ENCODE measurements around the gene CCND2. TPM values are rescaled to one million over a fixed set of nuclear protein-coding genes. Genes with fewer than 3 reads are reported as not detected.
A peak's percentile ranks its signal among the peaks of the same experiment; 100 is the strongest.

Gene CCND2
- total and polyA plus RNA-seq, 2 of the 4 experiments (the other 2 are of a cell fraction), result 1.1 to 2.3 TPM

DNA sequence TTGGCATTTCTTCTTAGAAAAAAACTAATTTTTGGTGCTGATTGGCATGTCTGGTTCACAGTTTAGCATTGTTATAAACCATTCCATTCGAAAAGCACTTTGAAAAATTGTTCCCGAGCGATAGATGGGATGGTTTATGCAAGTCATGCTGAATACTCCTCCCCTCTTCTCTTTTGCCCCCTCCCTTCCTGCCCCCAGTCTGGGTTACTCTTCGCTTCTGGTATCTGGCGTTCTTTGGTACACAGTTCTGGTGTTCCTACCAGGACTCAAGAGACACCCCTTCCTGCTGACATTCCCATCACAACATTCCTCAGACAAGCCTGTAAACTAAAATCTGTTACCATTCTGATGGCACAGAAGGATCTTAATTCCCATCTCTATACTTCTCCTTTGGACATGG lies 27.3 kb downstream of the CCND2 start:
- dilution Hi-C loops (cut with HindIII; ENCODE audit: low sequenced_read_pairs, unreplicated experiment) (no loop called here), in situ Hi-C loops (cut with MboI; ENCODE audit: low sequenced_read_pairs) (no loop called here), intact Hi-C loops (cut with micrococcal nuclease) (no loop called here)
- H2AFZ ChIP-seq (replicated peaks; ENCODE audit: low read length, poor library complexity), result no peak overlapping the region
- H3K18ac ChIP-seq (ENCODE audit: low read depth, low read length), result no peak overlapping the region
- no peak overlapping the region for H2AK5ac ChIP-seq (ENCODE audit: low read depth, low read length)
- H2BK120ac ChIP-seq (ENCODE audit: low read depth, low read length), result no peak overlapping the region
- H3K56ac ChIP-seq (ENCODE audit: extremely low read depth, insufficient read depth, low read length), result no peak overlapping the region
- WGBS, 2 experiments (ENCODE audit: extremely low coverage in 2 of 2, insufficient read length in 1 of 2), result 83% methylated on average over 2 of the region's 5 CpGs; no CpG with 5 or more reads in 1 of the 2 experiments
- H3K4me2 ChIP-seq (ENCODE audit: low read depth, low read length), result no peak overlapping the region
- no peak for ATAC-seq (ENCODE audit: low read depth)
- H3K9ac ChIP-seq (ENCODE audit: low read depth, low read length), result no peak overlapping the region
- H3K27me3 ChIP-seq (ENCODE audit: control insufficient read depth, insufficient read depth, low read length), result peaks cover 7% of the 10 kb centered on the region
- 0 out of 2 replicates have a peak, but pooled peaks cover 1% of the 10 kb centered on the region for H3K36me3 ChIP-seq (ENCODE audit: control insufficient read depth, insufficient read depth, low read length)
- H4K91ac ChIP-seq (ENCODE audit: insufficient read depth, low read depth, low read length), result no peak overlapping the region
- ChIA-PET CTCF (no interaction called here), POLR2A (ENCODE audit: unreplicated experiment) (no interaction called here)
- no peak overlapping the region for H2BK20ac ChIP-seq (ENCODE audit: low read depth, low read length)
- H3K4me1 ChIP-seq (ENCODE audit: control insufficient read depth, insufficient read depth, low read length), result no peaks in the 10 kb centered on the region
- DNase-seq, result no peak
- TF ChIP-seq RAD21 (IDR thresholded peaks at IDR 0.05; ENCODE audit: low read length) (no peak), RCOR1 (IDR thresholded peaks at IDR 0.05; ENCODE audit: insufficient replicate concordance, low read length) (no peak), MAZ (IDR thresholded peaks at IDR 0.05; ENCODE audit: borderline replicate concordance, low read depth, low read length) (no peak), NFE2L2 (IDR thresholded peaks at IDR 0.05; ENCODE audit: low read depth, low read length) (0 out of 2 replicates have a peak, but pooled peaks have one; percentile 21), ELK1 (IDR thresholded peaks at IDR 0.05; ENCODE audit: borderline replicate concordance, low read depth, low read length) (no peak), MAFK (IDR thresholded peaks at IDR 0.05; ENCODE audit: low read depth, low read length) (no peak), CHD1 (IDR thresholded peaks at IDR 0.05; ENCODE audit: low read depth, low read length) (no peak), RFX5 (IDR thresholded peaks at IDR 0.05; ENCODE audit: low read depth, low read length) (no peak), USF2 (IDR thresholded peaks at IDR 0.05; ENCODE audit: low read depth, low read length) (no peak)
- no peak overlapping the region for H3K27ac ChIP-seq (ENCODE audit: insufficient read depth, low read length)
- no peak overlapping the region for H2BK5ac ChIP-seq (ENCODE audit: low read depth, low read length, poor library complexity, severe bottlenecking)
- H3K23ac ChIP-seq (ENCODE audit: low read depth, low read length), result no peak overlapping the region
- H3K4ac ChIP-seq (ENCODE audit: low read depth, low read length), result no peak overlapping the region
- BruUV-seq (replicated peaks), result no TSS peak
- no peaks in the 10 kb centered on the region for H3K9me1 ChIP-seq (ENCODE audit: insufficient read depth, low read length)
- H4K20me1 ChIP-seq (ENCODE audit: insufficient read depth, low read length), result no peaks in the 10 kb centered on the region; the same call in 1 of the 2 replicates
- no peaks in the 10 kb centered on the region for H3K79me1 ChIP-seq (ENCODE audit: low read depth in 1 of 2, low read length in 2 of 2)
- H2AK9ac ChIP-seq (replicated peaks; ENCODE audit: low read depth, low read length, poor library complexity), result no peak overlapping the region
- H3K4me3 ChIP-seq (ENCODE audit: insufficient read depth, low read depth, low read length), result no peak overlapping the region
- H3K9me3 ChIP-seq (ENCODE audit: control insufficient read depth, insufficient read depth, low read length), result no peaks in the 10 kb centered on the region
- no peak overlapping the region for H3K14ac ChIP-seq (replicated peaks; ENCODE audit: low read depth, low read length)
- no peak overlapping the region for H4K8ac ChIP-seq (ENCODE audit: low read depth in 2 of 2, low read length in 2 of 2)
- H2BK15ac ChIP-seq (ENCODE audit: low read depth, low read length), result no peak overlapping the region
- H4K5ac ChIP-seq (ENCODE audit: low read depth, low read length), result no peak overlapping the region

All from IMR-90 (cell line).